OCI-M1 (cell line): Measurements from ENCODE around the gene SPHK1.

Experiments
- DNase-seq: peaks from one replicate; lab custom pipeline; 2025; lab: John Stamatoyannopoulos, UW

The SPHK1 gene

DNA sequence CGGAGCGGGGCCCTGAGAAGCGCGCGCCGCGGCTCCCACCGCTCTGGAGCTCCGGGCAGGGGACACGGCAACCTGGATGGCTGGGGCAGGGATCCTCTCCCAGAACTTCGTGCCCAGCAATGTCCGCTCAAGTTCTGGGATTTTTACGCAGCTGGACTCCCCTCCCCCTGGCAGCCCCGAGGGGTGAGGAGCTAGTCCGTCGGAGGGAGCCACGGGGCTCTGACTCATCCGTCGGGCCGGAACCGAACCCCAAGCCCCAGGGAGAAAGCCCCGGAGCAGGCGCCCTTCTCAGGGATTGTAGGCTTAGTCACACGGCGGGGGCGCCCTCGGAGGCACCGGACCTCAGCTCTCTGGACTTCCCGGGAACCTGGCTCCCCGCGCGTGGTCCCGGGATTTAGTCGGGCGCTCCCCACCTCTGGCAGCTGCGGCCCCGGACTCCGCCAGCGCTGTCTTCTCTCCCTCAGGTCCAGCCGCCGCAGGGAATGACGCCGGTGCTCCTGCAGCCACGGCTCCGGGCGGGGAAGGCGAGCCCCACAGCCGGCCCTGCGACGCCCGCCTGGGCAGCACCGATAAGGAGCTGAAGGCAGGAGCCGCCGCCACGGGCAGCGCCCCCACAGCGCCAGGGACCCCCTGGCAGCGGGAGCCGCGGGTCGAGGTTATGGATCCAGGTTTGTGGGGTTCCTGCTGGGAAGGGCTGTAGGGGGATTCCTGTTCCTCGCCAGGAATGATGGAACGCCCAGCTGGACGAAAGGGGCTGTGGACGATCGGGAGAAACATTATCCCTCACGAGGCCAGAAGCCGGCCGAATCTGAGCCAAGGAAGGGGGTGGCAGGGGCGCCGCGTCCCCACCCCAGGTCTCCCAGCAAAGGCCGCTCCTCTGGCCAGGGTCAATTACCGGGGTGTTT, 830 bp downstream of the SPHK1 start:
- DNase-seq: peak; percentile 68

DNA sequence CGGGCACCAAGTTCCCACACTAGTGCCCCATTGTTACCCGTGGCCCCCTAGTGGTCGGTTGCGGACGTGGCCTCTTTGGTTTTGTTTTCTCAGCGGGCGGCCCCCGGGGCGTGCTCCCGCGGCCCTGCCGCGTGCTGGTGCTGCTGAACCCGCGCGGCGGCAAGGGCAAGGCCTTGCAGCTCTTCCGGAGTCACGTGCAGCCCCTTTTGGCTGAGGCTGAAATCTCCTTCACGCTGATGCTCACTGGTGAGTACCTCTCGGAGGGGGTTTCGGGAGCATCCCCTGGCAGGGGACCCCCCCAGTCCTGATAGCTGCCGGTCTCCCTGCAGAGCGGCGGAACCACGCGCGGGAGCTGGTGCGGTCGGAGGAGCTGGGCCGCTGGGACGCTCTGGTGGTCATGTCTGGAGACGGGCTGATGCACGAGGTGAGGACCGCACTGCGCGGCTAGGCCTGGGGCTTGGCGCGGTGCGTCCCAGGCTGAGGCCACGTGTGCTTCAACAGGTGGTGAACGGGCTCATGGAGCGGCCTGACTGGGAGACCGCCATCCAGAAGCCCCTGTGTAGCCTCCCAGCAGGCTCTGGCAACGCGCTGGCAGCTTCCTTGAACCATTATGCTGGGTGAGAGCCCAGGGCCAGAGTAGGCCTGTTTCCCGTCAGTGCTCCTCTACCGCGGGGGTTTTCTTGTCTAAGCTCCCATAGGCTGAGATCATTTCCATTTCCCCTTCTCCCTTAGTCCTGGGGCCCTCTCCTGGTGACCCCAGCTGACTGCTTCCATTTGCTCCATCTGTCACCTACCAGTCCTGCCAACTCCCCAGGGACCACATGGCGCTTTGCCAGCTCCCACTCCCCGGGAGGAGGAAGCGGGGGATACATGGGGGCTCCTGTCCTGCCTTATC, 1.7 kb downstream of the SPHK1 start:
- DNase-seq: peak; percentile 89

DNA sequence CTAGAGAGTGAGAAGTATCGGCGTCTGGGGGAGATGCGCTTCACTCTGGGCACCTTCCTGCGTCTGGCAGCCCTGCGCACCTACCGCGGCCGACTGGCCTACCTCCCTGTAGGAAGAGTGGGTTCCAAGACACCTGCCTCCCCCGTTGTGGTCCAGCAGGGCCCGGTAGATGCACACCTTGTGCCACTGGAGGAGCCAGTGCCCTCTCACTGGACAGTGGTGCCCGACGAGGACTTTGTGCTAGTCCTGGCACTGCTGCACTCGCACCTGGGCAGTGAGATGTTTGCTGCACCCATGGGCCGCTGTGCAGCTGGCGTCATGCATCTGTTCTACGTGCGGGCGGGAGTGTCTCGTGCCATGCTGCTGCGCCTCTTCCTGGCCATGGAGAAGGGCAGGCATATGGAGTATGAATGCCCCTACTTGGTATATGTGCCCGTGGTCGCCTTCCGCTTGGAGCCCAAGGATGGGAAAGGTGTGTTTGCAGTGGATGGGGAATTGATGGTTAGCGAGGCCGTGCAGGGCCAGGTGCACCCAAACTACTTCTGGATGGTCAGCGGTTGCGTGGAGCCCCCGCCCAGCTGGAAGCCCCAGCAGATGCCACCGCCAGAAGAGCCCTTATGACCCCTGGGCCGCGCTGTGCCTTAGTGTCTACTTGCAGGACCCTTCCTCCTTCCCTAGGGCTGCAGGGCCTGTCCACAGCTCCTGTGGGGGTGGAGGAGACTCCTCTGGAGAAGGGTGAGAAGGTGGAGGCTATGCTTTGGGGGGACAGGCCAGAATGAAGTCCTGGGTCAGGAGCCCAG, 2.8 kb downstream of the SPHK1 start:
- no peak for DNase-seq

DNA sequence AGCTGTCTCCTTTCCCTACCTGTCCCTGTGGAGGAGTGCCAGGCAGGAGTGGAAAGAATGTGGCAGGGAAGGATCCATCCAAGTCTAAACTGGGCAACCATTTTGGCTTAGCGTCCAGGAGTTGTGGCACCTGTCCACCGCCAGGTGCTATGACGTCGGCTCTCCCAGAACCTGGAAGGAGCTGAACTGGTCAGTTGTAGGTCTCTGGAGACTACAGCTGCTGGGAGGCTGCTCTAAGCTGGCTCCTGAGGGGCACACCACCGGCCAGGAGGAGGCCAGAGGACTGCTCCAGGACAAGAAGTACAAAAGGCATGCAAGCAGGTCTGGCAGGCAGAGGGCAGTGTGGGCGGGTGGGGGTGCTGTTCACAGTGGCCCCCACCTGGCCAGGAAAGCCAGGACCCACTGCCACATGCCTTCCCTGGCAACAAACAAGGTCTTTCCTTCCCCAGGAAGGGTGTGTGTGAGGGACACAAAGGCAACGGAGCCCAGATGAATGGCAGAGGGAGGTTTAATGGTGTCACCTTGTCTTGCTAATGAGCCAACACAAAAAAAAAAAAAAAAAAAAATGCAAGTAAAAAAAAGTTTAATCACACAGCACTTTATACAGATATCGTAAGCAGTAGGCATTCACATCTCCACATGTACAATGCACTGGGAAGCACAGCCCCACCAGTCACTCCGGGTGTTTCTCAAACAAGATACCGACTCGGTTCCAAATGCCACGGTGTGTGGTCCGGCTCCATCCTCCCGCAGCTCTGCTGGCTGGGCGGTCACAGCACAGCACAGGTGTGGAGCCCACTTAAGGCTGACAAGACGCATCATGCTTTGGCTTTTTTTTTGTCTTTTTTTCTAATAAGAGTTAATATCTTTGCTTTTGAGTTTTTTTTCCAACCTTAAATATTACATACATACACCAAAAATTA, 4.8 kb downstream of the SPHK1 start:
- DNase-seq: no peak

DNA sequence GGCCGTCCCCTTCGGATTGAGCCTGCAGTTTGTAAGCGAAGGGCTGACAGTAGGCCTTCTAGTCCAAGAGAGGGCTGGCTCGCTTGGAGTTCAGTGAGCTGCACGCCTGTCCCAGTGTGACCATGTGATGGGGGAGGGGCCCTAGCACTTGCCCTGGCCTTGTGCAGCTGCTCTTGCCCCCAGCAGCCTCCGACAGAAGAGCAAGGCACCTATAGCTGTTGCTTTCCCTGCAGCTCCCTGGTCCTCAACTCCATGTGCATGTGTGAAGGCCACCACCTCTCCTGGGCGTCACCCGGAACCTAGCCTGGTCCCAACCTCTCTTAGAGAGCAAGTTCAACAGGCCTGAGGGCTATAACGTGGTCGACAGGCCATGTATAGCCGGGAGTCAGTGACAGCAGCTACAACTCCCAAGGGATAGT, 5.6 kb downstream of the SPHK1 start:
- no peak for DNase-seq

DNA sequence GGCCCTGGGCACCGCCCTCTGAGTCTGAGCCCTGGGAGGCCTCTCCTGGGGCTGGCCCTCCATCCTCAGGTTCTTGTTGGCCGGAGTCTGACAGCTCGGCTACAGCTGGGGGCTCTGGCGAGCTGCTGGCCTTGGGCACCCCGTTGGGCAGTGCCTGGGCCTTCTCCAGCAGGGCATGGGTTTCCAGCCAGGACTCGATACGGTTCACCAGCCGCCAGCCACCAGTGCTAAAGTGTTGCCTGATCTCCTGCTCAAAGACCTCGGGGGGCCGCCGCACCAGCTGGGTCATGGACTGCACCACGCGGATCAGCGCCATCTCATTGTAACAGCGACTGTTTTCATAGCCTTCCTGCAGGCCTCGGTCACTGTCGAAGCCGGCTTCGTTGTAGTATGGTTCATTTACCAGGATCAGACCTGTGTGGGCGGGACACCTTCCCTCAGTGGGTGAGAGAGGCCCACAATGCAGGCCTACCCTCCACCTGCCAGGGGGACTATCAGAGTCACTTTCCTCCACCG, 6.8 kb downstream of the SPHK1 start:
- no peak for DNase-seq

DNA sequence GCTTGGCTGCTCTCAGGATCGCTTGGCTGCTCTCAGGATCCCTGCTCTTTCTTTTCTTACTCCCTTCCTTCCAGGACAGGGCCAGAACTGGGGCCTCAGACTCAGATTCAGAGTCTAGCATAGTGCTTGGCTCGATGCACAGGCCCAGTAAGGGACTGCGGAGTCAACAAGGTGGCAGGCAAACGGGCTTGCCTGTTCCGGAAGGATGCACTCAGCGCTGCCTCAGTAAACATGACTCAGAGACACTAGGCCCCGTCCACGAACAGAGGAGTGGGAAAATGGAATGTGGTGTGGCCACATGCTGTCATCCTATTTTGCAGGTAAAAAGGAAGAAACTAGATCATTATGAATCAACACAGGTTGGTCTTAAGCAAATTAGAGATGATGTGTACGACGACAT, 9.8 kb downstream of the SPHK1 start:
- DNase-seq: no peak

DNA sequence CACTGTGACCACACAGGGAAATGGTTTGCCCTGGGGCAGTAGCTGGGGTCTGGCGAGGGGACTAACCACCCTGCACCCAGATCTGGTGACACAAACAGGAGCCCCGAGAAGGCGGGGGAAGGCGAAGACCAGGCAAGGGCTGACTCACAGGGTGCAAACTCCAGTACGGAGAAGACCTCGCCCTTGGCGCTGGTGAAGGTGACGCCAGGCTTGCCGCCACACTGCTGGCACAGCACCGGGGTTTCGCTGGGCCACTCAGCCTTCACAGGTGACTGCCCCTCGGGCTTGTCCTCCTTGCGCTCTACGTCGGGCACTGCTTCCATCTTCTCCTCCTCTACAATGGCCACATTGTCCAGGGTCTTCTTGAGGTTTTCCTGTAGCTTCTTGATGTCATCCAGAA, 11.6 kb downstream of the SPHK1 start:
- DNase-seq: no peak

DNA sequence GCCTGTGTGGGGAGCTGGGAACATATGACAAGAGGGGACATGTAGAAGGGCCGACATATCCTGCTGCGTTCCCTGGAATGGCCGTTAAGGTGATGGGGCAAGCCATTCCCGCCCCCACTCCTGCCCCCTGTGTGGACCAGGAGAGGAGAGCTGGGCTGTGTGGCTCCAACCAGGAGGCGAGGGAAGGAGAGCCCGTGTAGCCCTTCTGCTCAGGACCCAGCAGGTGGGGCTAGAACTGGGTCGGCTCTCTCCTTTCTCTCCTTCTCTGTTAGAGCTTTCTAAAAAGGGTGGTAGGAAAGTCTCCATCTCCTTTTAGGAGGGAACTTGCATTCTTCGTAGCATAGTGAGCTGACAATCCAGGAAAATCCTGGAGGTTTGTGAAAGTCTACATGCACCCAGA, 12.8 kb downstream of the SPHK1 start:
- no peak for DNase-seq

DNA sequence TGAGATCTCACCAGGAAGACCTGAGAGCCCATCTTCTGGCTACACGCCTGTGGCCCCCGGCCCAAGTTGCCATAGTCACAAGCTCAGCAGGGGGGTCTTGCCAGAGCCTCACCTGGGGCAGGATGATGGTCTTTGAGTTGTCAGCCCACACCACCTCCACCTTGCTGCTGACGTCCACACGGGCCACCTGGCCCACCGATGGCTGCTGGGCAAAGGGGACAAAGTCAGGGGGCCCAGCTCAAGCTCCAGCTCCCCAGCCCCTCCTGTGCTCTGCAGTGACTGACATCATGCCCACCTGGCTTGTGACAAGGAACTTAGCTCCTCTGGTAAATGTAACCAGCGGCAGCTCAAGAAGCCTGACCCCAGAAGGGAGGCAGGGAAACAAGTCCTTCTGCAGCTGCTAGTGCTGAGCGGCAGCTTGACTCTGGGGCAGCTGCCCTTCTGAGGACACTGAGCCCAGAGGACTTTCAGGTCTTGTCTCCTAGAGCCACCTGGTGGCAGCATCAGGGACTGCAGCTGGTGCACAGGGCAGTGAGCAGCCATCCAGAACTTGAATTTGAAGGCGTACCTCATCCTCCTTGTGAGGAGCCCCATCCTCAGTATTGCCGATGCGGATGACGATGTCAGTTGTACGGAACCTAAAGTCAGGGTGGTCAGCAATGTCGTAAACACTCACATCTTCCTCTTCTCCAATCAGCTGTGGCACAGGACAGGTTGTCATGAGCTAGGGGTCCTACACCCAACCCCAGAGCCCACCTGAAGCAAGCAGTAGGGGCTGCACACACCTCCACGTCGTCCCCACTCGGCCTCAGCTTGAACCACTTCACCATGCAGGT, 13.5 kb downstream of the SPHK1 start:
- peak; percentile 90 for DNase-seq

DNA sequence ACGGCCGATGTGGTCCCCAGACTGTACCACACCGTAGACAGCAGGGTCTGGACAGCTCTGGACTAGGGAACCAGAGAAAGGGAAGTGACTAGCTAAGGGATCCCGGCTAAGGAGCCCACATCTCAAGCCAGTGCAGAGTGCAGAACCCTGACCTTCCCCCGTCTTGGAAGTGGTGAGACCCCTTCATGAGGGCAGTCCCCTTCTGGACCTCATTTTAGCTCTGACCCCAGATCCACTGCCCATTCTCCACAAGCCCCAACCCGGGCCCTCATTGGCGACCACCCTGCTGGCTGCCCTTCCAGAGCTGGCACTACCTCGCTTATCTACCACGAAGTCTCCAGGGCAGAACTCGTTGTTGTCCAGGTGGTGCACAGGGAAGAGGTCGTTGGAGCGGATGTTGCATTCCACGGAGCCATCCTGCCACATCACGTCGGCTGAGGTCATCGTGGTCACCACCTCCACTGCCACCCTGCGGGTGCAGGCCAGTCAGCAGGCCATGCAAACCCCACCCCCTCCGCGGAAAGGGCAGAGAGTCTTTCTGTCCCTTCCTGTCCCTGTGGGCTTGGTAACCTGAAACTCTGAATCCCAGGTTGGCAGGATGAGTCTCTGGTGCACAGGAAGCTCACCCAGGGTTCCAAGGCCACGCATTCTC, 14.2 kb downstream of the SPHK1 start:
- no peak for DNase-seq

DNA sequence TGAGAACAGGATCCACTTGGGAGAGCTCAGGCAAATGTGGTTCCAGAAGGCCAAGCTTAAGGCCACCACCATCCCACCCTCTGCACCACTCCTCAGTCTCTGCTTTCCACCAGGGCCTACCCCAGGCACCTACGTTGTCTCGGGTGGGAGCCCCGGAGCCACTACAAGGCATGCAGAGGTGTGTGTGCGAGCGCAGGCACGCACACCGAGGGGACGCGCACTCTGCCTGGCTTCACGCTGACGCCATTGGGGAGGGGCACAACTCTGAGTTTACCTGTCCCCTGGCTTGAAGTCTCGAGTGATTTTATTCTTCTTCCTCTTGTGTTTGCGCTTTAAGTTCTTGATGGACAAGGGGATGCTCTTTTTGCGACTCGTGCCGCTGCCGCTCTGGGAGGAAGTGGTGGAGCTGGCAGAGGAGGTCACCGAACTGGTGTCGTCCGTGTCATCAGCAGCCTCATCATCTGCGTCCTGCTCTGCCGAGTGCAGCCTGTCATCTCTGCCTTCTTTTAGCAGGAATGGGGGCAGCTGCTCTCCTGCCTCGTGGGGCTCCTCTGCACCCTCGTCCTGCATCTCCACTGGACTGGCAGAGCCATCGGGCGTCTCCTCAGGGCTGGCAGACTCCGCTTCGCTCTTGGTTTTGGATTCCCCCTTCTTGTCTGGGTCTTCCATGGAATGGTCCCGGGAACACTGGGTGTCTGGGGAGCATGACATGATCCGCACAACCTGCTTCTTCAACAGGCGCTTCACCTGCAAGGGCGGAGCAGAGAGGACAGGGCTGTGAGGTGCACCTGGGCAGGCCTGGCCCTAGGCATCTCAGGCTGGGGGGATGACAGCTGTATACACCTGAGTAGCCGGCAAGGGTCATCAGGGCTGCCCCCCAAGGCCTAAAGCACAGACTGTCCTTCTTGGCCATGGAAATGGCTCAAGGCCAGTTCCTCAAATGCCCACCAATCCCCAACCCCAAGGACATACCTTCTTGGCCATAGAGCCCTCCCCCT, 15.1 kb downstream of the SPHK1 start:
- DNase-seq: no peak

DNA sequence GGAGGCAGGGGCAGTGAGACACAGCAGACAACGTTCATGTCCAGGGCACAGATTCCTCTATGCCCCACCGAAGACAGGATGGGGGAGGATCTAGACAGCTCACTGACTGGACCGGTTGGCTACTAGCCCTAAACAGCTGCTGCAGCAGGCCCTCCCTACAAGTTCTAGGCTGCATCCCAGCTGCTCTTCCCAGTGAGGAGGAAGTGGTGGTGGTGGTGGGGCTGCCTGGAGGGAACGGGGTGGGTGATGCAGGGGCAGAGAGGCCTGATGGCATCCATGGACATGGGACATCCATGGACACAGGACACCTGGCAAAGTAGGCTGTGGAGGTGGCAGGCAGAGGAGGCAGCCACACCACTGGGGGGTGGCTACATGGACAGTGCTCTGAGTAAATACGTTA, 18.3 kb downstream of the SPHK1 start:
- no peak for DNase-seq

DNA sequence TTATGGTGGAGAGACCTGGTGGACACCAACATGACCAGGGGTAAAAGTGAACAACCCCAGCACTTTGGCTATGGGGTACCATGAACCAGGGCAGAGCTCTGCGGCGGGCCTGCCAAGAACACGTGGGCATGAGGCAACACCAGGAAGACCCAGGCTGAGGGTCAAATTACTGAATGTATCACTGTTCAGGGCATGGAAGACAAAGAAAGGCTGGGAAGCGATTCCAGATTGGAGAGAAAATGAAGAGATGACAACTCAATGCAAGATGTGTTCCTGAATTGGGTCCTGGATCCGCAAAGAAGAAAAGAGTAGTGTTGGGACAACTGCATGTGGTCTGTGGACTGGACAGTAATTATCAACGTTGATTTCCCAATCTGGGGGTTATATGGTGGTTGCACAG, 19.8 kb downstream of the SPHK1 start:
- no peak for DNase-seq

DNA sequence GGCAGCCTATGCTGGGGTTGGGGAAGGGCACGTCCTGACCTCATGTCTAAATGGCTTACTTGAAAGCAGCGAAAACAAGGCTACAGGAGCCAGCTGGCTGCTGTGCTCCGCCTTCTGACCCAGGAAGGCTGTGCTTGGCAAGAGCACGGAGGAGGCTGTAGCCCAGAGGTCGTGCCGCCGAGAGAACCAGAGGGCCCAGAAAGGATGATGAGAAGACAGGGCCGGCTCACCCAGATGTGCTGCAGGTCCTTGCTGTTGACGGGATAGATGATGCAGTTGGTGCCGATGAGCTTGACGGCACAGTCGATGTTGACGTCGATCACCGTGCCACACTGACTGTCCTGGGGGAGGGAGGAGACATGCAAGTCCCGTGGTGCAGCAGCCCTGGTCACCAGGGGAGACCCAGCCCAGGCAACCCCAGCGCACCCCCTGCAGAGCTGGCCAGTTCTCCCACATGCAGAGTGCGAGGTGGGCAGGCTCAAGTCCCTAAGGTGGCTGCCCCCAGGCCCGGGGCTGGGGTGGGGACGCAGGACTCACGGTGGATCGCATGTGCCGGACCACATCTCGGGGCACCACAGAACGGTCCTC, 20.7 kb downstream of the SPHK1 start:
- no peak for DNase-seq

DNA sequence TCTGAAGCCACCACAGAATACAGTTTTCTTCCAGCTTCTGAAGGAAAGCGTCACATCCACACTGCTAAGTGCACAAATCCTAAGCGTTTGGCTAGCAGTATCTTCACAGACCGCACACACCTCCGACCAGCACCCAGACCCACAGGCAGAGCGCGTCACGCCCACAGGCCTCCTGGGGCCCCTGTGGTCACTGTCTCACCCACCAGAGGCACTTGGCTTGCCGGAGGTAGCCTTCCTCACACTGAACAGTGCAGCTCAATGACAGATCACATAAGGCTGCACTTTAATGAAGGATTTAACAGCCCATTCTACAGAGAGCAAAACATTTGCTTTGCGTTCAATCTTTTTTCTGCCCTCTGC, 21.2 kb downstream of the SPHK1 start:
- DNase-seq: no peak

DNA sequence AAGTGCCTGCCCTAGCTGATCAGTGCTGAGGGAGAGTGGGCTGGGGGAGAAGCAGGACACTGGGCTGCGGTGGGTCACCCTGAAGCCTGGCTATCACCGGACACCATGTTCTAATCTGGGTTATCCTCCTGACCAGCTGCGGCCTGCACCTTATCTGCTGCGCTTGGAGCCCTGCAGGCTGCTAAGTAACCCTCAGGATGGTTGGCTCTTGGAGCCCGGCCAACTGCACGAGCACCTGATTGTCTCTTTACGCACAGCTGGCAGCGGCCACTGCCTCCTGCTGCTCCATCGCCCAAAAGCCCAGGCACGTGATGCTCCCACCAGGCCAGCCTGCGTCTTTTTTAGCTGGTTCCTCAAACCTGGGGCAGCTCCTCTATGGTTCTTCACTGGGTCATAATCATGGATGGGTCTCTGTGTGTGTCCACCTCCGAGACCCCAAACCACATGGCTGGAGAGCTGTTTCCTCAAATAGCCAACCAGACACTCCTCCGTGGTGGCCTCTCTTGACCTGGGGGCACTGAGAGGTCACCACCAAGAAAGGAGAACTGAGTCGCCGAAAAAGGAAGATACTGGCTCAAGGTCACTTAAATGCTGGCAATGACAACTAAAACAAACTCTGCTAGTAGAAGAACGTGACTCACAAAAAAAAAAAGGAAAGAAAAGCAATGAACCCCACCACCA, 21.7 kb downstream of the SPHK1 start:
- DNase-seq: peak; percentile 99
